Fibroblast of skin of left quadriceps (primary cell): ENCODE measurements around the gene TAS1R2.
"Not testable (repeated sequence)": the region's sequence is repeated elsewhere in the genome, so short reads cannot be mapped to it uniquely, and the experiment has no call there.

ENCODE experiments used
- DNase-seq, 2 experiments: peaks; one replicate each; pipeline ENCODE4 v3.0.0-alpha.2; 2013; ENCODE audit warnings: low read depth in 2 of 2

TAS1R2 gene

DNA sequence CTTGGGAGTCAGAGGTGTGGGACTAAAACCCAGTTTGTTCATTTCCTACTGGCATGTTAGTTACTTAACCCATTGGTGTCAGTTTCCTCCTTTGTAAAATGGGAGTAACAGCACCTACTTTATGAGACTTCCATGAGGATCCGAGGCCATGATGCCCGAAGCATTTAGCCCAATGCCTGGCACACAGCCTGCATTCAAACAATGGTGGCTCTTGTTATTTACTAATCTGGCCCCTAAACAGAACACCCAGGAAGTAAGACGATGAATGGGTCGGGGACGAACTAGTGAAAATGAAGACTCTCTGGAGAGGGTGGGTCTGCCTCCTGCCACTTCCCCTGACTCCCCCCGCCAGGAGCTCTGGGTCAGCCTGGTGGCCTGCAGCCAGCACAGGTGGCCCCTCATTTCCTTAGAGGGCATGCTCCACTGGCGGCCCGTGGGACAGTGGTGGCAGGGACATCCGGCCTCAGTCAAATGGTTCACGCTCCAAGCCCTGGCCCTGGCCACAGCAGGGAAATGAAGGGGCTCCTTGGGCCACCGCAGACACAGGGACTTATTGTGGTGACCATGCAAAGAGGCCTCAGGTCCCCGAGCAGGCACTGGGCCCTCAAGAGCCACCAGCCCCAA is 9.5 kb upstream of the TAS1R2 start:
- no peak for DNase-seq

DNA sequence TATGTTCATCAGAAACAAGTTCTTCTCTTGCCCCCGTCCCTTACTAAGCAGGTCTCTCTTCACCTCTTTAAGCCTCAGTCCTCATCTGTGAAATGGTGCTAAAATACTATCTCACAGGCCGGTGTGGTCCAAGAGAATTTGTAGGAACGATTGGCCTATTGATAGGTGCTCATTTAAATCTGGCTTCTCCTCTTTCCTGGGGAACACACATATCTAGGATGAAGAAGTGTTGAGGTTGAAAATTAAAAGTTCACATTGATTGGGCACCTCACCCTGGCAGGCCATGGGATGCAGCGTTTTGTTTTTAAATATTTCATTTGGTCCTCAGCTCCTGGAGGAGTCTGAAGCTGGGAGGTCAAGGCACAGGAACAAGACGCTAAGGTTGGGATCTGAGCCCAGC is 8.9 kb upstream of the TAS1R2 start:
- no peak for DNase-seq

DNA sequence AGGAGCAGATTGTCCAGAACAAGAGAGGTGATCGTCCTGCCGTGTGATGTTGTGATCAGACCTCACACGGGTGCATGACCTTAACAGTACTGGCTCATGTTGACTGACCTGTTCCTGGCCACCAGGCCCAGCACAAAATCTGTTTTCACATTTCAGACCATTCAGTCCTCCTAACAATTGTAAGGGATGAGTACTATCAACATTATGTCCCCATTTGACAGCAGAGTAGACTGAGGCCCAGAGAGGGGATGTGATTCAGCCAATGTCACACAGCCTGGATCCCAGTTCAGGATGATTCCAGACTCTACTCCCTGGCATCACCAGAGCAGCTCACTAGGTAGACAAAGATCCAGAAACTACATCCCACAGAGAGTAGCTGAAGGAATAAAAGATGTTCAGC is 7.4 kb upstream of the TAS1R2 start:
- DNase-seq, result no peak

DNA sequence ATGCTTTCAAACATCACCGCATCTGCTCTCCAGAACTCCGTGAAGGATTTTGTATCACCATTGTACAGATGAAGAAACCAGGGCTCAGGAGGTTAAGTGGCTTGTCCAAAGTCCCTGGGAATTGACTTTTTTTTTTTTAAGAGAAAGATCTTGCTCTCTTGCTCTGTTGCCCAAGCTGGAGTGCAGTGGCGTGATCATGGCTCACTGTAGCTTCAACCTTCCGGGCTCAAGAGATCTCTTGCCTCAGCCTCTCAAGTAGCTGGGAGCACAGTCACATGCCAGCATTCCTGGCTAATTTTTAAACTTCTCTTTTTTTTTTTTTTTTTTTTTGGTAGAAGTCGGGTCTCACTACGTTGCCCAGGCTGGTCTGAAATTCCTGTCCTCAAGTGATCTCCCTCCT is 6.9 kb upstream of the TAS1R2 start:
- DNase-seq, result no peak

DNA sequence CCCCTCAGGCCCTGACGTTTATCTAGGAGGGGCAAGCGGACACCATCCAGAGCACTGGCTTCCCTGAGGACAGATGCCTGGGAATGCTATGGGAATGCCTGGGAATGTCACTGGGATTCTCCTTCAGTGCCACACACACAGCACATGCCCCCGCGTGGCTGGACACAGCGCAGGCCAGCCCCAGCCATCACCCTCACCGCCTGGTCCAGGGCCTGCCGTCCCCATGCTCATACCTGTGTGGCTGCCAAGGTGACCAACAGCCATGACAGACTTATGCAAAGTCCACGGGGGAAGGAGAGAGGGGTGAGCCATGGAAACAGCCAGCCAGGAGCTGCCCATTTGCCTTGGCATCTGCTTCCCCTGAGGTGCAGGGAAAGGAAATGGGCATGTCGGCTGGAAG is 5.7 kb upstream of the TAS1R2 start:
- DNase-seq, result no peak

DNA sequence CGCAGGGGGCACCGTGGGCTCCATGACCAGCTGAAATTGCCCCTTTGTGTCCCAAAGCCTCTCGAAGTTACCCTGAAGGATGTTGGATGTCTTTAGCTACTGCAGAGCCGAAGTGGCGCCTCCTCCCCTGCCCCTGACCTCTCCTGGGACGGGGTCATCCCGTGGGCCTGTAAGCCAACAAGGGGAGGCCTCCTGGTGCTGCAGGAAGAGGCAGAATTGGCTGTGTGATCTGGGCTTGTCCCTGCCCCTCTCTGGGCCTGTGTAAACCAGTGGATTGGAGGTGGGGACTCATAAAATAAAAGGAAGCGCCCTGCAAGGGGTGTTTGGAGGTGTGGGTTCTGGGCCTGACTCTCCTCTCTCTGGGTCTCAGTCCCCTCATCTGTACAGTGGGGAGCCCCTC is 2.1 kb upstream of the TAS1R2 start:
- no peak for DNase-seq

DNA sequence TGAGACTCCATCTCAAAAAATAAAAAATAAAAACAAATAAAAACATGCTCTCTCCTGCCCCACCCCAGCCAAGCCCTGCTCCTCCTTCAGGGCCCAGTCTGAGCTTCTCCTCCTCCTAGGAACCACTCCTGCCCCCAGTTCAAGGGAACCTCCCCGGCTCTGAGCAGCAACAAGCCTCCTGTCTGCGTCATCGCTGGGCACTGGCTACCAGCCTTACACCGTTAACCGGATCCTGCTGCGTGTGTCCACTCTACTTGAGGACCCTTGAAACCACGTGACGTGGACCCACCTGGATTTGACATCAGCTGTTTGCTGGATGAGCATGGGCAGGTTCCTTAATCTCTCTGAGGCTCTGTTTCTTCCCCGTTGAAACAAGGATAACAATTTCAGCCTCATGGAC is 1.6 kb upstream of the TAS1R2 start:
- DNase-seq, result no peak

DNA sequence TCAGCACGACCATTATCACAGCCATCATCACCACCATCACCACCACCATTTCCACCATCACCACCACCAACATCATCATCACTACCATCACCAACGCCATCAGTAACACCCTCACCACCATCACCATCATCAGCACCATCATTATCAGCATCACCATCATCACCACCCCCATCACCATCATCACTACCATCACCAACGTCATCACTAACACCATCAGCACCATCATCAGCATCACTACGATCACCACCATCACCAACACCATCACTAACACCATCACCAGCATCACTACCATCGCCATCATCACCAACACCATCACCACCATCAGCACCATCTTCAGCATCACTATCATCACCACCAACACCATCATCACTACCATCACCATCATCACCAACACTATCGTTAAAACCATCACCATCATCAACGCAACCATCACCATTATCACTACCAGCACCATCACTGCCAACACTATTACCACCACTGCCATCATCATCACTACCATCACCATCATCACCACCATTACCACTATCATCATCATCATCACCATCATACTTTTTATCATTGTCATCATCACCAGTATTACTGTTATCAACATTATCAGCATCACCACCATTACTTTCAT is 1.3 kb downstream of the TAS1R2 start:
- DNase-seq, result no peak

DNA sequence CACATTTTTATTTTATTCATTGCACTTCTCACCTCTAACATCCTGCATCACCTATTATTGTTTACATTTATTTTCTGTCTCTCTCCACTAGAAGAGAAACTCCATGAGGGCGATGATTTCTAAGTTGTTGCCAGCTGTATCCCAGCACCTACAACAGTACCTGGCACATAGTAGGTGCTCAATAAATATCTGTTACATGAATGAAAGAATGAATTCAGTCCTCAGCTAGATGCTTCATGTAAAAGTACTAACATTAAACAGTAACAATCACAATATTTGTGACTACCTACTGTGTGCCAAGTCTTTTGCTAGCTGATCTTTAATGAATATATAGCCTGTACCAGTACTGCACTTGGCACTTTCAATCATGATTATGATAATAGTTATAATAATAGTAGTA is 3.0 kb downstream of the TAS1R2 start:
- no peak for DNase-seq

DNA sequence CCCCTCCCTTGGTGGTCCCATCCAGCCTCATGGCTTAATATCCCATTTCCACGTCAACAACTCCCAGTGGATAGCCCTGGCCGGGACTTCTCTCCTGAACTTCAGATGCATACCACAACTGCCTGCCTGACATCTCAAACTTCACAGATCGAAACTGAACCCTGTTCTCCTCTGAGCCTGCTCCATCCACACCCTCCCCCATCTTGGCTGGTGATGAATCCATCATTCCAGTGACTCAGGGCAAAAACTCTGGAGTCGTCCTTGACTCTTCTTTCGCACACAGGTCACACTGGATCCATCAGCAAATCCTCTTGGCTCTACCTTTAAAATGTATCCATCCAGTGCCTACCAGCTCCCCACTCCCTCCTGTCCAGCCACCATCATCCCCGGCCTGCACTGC is 3.9 kb downstream of the TAS1R2 start:
- no peak for DNase-seq

DNA sequence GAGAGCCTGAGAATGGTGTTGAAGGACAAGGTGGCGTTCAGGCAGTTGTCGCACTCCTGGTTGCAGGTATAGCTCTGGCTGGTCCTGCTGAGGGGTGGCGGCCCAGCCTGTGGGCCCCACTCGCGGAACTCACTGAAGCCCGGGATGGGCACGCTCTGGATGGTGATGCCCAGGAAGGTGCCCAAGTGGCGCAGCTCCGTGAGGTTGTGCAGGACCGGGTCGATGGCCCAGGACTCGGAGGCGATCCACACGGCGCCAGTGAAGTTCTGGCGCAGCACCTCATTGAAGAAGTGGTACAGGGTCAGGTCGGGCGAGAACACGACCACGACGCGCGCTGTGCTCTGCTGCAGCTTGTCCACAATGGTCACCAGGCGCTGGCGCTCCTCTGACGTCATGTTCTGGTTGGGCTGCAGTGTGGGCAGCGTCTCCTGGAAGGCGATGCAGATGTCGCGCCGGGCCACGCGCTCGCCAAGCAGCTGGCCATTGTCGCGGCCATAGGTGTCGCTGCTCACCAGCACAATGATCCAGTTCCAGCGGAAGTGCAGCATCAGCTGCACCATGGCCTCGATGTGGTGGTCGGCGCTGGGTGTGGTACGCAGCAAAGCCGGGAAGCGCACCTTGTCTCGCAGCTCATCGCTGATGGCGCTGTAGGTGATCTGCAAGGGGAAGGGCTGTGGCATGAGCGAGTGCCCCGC is 5.0 kb downstream of the TAS1R2 start:
- no peak for DNase-seq

DNA sequence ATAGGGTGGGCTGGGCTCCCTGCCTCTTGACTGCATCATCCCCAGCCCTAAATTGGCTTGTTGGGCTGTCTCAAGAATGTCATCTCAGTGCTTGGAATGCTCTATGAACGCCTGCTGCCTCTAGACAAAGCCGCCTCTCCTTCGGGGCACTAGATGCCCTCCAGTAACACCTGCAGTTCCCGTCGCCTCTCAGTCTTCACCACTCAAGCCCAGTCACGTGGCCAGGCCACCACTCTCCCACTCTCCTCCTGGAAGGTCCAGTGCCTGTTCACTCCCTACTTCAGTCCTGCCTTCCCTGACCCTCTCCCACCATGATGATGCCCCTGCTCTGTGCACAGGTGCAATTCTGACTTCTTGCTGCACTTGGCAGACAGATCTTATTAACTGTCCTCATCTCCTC is 7.0 kb downstream of the TAS1R2 start:
- no peak for DNase-seq

DNA sequence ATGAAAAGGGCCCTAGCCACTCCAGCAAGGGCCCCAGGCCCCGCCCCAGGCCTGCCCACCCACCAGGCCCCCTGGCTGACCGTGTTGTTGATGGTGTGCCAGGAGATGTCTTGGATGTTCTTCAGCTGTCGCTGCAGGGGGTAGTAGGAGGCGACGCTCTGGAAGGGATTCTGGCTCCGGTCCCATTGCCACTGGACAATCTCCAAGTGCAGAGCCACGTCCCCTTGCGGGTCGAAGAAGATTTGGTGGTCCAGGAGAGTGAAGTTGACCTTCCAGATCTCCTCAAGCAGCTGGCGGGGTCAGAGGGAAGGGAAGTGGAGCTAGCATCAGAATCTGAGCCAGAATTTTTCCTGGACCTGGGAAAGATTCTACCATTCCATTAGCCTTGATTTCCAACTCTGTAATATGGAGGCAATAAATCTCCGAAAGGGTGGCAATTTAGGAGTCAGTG is 10.2 kb downstream of the TAS1R2 start:
- no peak for DNase-seq

DNA sequence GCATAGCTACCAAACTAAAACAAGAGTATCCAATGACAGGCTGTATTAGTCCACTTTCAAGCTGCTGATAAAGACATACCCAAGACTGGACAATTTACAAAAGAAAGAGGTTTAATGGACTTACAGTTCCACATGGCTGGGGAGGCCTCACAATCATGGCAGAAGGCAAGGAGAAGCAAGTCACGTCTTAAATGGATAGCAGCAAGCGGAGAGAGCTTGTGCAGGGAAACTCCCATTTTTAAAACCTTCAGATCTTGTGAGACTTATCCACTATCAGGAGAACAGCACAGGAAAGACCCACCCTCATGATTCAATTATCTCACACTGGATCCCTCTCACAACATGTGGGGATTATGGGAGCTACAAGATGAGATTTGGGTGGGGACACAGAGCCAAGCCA is 11.7 kb downstream of the TAS1R2 start:
- not testable (repeated sequence) for DNase-seq

DNA sequence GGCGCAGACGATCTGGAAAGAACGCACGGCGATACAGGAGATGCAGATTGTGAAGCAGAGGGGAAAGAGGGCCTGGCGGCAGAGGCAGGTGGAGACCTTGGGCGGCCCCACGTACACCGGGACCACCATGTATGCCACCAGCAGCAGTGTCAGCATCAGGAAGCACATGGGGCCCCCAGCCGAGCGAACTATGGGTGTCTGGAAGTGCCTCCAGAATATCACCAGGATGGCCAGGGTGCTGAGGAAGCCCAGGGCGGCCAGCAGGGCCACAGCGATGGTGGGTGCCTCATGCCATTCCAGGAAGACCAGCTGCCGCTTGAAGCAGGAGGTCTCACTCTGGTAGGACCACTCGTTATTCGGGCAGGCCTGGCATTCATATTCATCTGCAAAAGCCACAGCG is 19.3 kb downstream of the TAS1R2 start:
- no peak for DNase-seq

DNA sequence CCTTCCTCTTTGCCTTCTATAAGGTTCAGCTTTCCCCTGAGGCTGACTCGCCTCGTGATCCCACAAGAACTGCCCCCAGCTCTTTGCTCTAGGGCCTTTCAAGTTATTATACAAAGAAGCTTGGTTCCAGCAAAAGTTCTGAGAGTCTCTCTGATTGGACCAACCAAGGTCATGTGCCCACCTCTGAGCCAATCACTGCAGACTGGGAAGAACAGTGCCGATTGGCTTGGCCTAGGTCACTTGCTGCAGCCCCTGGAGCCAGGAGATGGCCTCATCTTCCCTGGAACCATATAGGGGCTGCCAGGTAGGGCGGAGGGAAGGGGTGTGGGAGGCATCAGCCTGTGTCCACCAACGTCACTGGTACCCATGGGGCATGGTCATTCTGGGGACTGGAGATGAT is 22.8 kb downstream of the TAS1R2 start:
- DNase-seq, result no peak

DNA sequence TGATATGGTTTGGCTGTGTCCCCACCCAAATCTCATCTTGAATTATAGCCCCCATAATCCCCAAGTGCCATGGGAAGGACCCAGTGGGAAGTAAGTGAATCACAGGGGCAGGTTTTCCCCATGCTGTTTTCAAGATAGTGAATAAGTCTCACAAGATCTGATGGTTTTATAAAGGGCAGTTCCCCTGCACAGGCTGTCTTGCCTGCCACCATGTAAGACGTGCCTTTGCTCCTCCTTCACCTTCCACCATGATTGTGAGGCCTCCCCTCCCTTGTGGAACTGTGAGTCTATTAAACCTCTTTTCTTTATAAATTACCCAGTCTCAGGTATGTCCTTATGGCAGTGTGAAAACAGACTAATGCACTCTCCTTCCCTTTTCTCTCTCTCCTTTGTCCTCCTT is 27.1 kb downstream of the TAS1R2 start:
- not testable (repeated sequence) for DNase-seq

DNA sequence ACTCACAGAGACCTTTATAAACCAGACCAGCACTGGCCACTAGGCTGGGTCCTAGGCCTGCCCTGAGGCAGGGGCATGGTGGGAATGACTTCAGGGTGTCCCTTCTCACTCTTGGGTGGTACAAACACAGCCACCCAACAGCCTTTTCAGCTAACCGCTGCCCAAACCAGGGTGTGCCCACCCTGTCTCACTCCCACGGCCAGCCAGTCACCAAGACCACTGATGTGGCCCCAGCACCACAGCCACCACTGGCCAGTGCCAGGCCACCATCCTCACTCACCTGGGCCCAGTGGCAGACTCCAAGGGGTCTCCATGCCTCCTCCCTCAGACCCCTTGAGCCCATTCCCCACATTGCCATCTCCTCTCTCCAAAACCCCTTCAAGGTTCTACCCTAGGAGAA is 27.8 kb downstream of the TAS1R2 start:
- no peak for DNase-seq

DNA sequence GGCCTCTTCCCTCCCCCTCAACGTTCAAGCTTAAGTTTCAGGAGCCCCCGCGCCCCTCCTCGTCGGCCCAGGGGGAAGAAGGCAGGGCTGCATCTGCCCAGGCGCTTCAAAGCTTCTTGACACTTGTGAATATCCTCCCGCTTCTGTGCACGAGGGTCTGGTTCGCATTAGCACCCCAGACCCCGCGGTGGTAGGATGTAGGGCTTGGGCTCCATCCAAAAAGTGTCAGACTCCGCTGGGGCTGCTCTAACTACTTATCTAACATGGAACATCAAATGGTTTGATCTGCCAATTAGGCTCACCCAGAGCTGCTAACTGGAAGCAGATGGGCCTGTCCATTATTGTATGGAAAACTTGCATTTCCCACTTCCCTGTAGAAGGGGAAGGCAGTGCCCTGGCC is 28.9 kb downstream of the TAS1R2 start:
- no peak for DNase-seq

DNA sequence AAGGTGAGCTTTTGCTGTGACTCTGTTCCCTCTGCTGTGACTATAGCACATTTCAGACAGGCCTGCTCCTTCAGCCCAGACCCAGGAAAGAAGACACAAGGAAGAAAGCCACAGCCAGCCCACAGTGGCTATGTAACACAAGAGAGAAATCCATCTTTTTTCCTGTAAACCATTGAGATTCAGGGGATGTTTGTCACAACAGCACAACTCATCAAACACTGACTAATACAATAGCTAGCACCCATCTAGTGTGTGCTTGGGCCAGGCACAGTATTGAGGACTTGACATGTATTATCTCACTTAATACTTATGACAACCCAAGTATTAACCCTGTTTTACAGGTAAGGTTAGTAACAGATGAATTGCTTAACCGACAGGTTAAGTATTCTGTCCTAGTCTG is 29.8 kb downstream of the TAS1R2 start:
- DNase-seq, result no peak

DNA sequence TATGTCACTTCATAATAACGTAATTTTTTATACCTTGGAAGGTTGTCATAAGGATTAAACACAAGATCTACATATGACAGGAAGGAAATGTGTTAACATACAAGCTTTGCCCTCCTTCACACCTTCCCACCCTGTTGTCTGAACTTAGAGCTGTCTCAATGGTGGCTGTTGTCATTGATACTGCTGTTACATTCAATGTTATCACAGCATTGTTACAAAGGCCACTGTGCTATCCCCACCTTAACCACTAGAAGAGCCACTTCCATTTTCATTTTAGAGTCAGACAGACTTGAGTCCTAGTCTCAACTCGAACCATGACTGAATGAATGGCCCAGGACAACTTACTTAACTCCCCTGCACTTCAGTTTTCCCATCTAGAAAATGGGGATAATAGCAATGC is 31.2 kb downstream of the TAS1R2 start:
- no peak for DNase-seq

DNA sequence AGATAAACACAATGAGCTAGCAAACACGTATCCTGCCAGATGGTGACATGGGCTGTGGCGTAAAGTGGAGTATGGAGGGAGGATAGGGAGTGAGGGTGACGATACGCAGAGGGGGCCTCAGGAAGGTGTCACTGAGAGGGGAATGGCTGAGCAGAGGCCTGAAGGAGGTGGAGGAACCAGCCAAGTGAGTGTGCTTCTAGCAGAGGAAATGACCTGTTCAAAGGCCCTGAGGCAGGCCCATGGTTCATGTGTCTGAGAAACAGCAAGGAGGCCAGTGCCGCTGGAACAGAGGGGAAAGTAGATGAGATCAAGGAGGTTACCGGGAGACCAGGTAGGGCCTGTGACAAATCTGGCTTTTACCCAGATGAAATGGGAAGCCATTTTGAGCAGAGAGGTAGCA is 36.0 kb downstream of the TAS1R2 start:
- no peak for DNase-seq
